Measurements from ENCODE around the gene COLEC11. TPM values are rescaled to one million over a fixed set of nuclear protein-coding genes. Genes with fewer than 3 reads are reported as not detected.
"Not testable (repeated sequence)": the region's sequence is repeated elsewhere in the genome, so short reads cannot be mapped to it uniquely, and the experiment has no call there.

COLEC11 gene
- total RNA-seq, 1 donor from 2014 or later: 1.5 TPM

DNA sequence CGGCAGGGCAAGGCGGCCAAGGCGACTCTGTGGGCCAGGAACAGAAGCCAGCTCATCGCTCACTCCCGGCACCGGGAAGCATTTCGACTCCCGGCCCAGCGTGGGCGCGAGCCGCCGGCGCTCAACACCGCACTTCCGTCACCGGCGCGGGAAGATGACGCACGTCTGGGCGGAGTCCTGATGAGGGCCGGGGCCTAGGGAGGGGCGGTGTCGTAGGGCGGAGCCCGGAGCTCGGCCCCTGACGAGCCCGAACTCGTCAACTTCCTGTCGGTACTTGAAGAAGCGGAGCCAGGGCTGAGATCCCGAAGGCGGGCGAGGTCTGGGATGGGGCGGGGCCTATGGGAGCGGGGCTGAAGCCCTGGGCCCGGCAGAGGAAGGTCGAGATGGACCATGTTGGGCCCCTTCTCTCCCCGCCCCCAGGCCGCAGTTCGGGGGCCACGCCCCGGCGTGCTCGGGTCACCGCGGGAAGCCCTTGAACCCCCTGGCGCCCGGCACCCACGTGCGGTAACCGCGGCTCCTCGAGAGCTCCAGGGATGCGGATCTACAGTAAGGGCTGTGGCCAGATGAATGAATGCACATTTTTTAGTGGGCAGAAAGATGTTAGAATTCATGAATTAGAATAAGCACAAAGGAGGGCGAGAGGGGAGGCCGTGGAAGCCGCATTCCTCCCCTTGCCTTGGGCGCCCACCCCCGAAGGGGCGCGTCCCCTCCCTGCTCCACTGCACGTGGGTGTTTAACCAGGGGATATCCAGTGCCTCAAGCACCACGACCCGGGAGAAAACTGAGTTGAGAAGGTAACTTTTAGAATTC lies 36.5 kb upstream of the COLEC11 start, which contains the start of gene RNASEH1:
RNASEH1 (minus strand) TSS at position 129 of the 810 bp plus-strand sequence; CDS start at position 56, 73 bp downstream.
- Histone ChIP-seq H3K4me1 (peaks cover 12% of the 10 kb centered on the region), H3K9me3 (no peaks in the 10 kb centered on the region), H3K27me3 (no peaks in the 10 kb centered on the region), H3K36me3 (peaks cover 33% of the 10 kb centered on the region), H3K27ac (peak within 1 kb of the TSS; percentile 94), H3K4me3 (peak within 1 kb of the TSS; percentile 96)
- ATAC-seq: peak; percentile 99
- intact Hi-C loops (cut with DNase I): no loop called here
- DNase-seq: peak; percentile 99
- TF ChIP-seq, protein P1, sequence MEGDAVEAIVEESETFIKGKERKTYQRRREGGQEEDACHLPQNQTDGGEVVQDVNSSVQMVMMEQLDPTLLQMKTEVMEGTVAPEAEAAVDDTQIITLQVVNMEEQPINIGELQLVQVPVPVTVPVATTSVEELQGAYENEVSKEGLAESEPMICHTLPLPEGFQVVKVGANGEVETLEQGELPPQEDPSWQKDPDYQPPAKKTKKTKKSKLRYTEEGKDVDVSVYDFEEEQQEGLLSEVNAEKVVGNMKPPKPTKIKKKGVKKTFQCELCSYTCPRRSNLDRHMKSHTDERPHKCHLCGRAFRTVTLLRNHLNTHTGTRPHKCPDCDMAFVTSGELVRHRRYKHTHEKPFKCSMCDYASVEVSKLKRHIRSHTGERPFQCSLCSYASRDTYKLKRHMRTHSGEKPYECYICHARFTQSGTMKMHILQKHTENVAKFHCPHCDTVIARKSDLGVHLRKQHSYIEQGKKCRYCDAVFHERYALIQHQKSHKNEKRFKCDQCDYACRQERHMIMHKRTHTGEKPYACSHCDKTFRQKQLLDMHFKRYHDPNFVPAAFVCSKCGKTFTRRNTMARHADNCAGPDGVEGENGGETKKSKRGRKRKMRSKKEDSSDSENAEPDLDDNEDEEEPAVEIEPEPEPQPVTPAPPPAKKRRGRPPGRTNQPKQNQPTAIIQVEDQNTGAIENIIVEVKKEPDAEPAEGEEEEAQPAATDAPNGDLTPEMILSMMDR (IDR thresholded peaks at IDR 0.05): no peak

DNA sequence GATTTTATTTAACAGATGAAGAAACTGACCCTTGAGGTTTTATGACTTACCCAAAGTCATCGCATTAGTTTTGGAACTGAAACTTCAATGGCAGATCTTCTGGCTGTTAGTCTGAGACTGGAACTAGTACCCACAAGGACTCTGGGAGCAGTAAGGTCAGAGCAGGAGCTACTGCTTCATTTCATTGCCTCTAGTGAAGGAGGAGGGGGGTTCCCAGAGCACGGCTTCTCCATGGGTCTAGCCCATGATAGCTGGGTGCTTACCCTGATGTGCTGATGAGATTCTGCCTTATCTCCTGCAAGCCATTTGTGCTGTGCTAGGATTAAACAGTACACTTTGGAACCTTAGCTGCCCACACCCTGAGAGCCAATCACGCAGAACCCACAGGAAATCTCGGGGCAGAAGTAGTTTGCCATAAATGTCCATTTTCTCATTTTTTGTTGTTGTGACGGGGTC lies 31.4 kb upstream of the COLEC11 start:
- intact Hi-C loops (cut with DNase I): no loop called here

DNA sequence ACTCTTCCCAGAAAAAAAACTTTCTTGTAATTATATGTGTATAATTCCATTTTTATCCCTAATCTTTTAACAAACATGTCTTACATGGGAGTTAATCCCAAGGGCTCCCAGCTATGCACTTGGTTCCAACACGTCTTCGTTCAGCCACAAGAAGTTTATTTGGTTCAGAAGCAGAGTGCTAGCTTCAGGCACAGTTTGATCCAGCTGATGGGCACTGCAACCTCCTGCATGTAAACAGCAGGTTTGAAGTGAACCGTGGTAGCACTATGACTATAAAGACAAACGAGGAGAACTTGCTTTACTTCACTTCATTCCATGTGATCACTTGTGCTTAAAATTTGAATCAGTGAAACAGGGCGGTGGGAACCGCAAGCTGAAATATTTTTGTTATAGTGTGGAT lies 29.8 kb upstream of the COLEC11 start:
- H3K4me1 ChIP-seq: no peaks in the 10 kb centered on the region
- DNase-seq: no peak
- intact Hi-C loops (cut with DNase I): no loop called here

More for the DNA sequence above, 31.4 kb upstream of the COLEC11 start:
- Histone ChIP-seq H3K4me1 (peaks cover 7% of the 10 kb centered on the region), H3K27ac (no peak overlapping the region), H3K9me3 (no peaks in the 10 kb centered on the region), H3K36me3 (no peaks in the 10 kb centered on the region), H3K27me3 (no peaks in the 10 kb centered on the region), H3K4me3 (no peak overlapping the region)
- no peak for DNase-seq
- ATAC-seq: no peak
- TF ChIP-seq, protein P1 (IDR thresholded peaks at IDR 0.05): no peak

DNA sequence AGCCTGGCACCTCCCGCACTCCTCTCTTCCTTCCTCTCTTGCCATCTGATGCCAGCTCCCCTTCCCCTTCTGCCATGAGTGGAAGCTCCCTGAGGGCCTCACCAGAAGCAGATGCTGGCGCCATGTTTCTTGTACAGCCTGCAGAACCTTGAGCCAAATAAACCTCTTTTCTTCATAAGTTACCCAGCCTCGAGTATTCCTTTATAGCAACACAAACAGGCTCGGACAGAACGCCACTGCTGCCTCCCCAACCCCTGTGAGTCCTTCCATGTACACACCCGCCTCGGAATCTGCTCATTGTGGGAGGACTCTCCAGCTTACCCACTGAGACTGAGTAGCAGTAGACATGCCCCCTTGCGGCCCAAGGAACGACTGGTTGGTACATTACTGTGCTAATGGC lies 28.1 kb upstream of the COLEC11 start:
- Histone ChIP-seq H3K4me3 (no peak overlapping the region), H3K9me3 (no peaks in the 10 kb centered on the region), H3K4me1 (no peaks in the 10 kb centered on the region), H3K36me3 (no peaks in the 10 kb centered on the region), H3K27me3 (no peaks in the 10 kb centered on the region), H3K27ac (no peak overlapping the region)
- intact Hi-C loops (cut with DNase I): no loop called here
- ATAC-seq (no peak), DNase-seq (no peak)
- TF ChIP-seq, protein P1 (IDR thresholded peaks at IDR 0.05): no peak

More for the DNA sequence above, 29.8 kb upstream of the COLEC11 start:
- no peaks in the 10 kb centered on the region for H3K36me3 ChIP-seq
- no peaks in the 10 kb centered on the region for H3K27me3 ChIP-seq
- TF ChIP-seq, protein P1 (IDR thresholded peaks at IDR 0.05): no peak
- H3K4me3 ChIP-seq: no peak overlapping the region
- no peak for ATAC-seq
- no peak overlapping the region for H3K27ac ChIP-seq
- no peaks in the 10 kb centered on the region for H3K9me3 ChIP-seq

DNA sequence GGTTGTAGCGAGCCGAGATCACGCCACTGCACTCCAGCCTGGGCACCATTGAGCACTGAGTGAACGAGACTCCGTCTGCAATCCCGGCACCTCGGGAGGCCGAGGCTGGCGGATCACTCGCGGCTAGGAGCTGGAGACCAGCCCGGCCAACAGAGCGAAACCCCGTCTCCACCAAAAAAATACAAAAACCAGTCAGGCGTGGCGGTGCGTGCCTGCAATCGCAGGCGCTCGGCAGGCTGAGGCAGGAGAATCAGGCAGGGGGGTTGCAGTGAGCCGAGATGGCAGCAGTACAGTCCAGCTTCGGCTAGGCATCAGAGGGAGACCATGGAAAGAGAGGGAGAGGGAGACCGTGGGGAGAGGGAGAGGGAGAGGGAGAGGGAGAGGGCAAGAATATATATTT lies 25.3 kb upstream of the COLEC11 start:
- H3K36me3 ChIP-seq; intact Hi-C loops (cut with DNase I); H3K27ac ChIP-seq; ATAC-seq; DNase-seq; H3K4me1 ChIP-seq; H3K27me3 ChIP-seq; H3K4me3 ChIP-seq; H3K9me3 ChIP-seq: not testable (repeated sequence)

DNA sequence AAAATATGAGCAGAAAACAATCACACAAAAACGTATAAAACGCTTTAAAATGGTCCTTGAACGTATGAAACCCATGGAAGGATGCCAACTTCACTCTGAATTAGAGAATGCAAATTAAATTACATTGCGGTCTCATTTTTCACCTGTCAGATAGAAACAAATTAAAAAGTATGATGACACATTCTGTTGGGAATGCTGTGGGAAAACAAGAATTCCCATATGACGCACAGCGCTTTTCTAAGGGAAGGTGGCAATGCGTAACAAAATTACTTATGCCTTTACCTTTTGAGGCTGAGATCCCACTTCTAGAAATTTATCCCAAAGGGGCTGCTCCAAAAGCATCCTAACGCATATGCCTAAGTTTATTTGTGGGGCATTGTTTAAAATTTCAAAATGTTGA lies 23.6 kb upstream of the COLEC11 start:
- Histone ChIP-seq H3K9me3 (no peaks in the 10 kb centered on the region), H3K4me1 (peaks cover 5% of the 10 kb centered on the region), H3K36me3 (peaks cover 2% of the 10 kb centered on the region), H3K4me3 (no peak overlapping the region), H3K27ac (no peak overlapping the region), H3K27me3 (no peaks in the 10 kb centered on the region)
- TF ChIP-seq, protein P1 (IDR thresholded peaks at IDR 0.05): no peak
- no peak for DNase-seq
- ATAC-seq: no peak
- intact Hi-C loops (cut with DNase I): no loop called here
